SK-N-MC (cell line): ENCODE results near the gene IL19.

Experiments
- EZH2 ChIP-seq: fragments of 200-600 bp; sonication (generic); IDR thresholded peaks from one replicate; pipeline ENCODE4 v1.6.1; 2017; ENCODE audit warnings: antibody characterized with exemption
- FOXP2 ChIP-seq: optimal IDR thresholded peaks from 2 replicates; pipeline ENCODE3; 2011; ENCODE audit warnings: mild to moderate bottlenecking, moderate library complexity; ENCODE audit not compliant: insufficient read depth; ENCODE audit errors: extremely low read length, control extremely low read depth
- POLR2AphosphoS5 ChIP-seq: IDR thresholded peaks from 2 replicates; pipeline ENCODE4 v1.6.1; 2012; ENCODE audit warnings: mild to moderate bottlenecking, low read depth, low read length, borderline replicate concordance

DNA sequence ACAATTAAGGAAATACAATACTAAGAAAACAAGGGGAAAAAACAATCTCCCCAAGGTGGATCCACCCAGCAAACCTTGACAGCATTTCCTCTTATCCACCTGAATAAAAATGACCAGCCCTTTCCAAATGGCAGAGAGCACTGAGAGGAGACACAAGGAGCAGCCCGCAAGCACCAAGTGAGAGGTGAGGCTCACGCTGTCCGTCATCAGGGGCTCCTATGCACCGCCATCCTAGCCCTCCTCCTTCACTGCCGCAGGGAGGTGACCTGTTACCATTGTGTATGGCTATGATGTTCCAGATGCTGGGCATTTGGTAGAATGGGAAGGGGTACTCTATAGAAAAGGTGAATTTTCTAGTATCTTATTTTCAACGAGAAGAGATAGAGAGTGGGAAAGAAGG, 63.6 kb downstream of the IL19 start:
- TF ChIP-seq EZH2 (no peak), POLR2AphosphoS5 (no peak), FOXP2 (no peak)
